Esophagus squamous epithelium (tissue), 5 donors: ENCODE measurements around the gene CCDC106. TPM values are rescaled to one million over a fixed set of nuclear protein-coding genes. Genes with fewer than 3 reads are reported as not detected.

ENCODE experiments used
- DNase-seq: peaks from one replicate; lab custom pipeline; 2025; lab: John Stamatoyannopoulos, UW
- H3K27ac ChIP-seq, 4 donors: fragments of 200-600 bp; sonication (generic); one replicate each; pipeline ENCODE4 v1.5.1; 2016 to 2019; ENCODE audit warnings: mild to moderate bottlenecking in 1 of 4
- H3K27me3 ChIP-seq, 4 donors: fragments of 200-600 bp; sonication (generic); 1 replicate in 3 of 4; 2 replicates in 1 of 4; pipeline versions ENCODE4 v1.5.1 to v1.6.0; 2017 to 2021; ENCODE audit warnings: antibody characterized with exemption in 1 of 4
- H3K36me3 ChIP-seq, 3 donors: fragments of 200-600 bp; sonication (generic); one replicate each; pipeline ENCODE4 v1.5.1; 2016 to 2019
- H3K4me1 ChIP-seq, 3 donors: fragments of 200-600 bp; sonication (generic); one replicate each; pipeline ENCODE4 v1.5.1; 2017 to 2019
- H3K4me3 ChIP-seq, 4 donors: fragments of 200-600 bp; sonication (generic); 1 replicate in 3 of 4; 2 replicates in 1 of 4; pipeline ENCODE4 v1.5.1; 2016 to 2019; ENCODE audit warnings: mild to moderate bottlenecking in 2 of 4, moderate library complexity in 1 of 4
- H3K9me3 ChIP-seq, 3 donors: fragments of 200-600 bp; sonication (generic); one replicate each; pipeline ENCODE4 v1.5.1; 2016 to 2019
- CTCF ChIP-seq, 6 experiments: fragments of 450-650 bp in 4 of 6; fragments of 200-600 bp in 2 of 6; sonication (generic) in 2 of 6; IDR thresholded peaks; one replicate each; pipeline ENCODE4 v1.5.1; 2016 to 2019; ENCODE audit warnings: antibody characterized with exemption in 6 of 6, mild to moderate bottlenecking in 4 of 6, moderate library complexity in 4 of 6
- POLR2A ChIP-seq, 4 donors: fragments of 450-650 bp; IDR thresholded peaks; one replicate each; pipeline ENCODE4 v1.6.1; 2017; ENCODE audit warnings: antibody characterized with exemption in 4 of 4, mild to moderate bottlenecking in 4 of 4, moderate library complexity in 3 of 4
- WGBS, 2 donors: methylation state at CpG; one replicate each; pipeline ENCODE4 v1.1.5; 2018; 5-methylcytosine and 5-hydroxymethylcytosine counted together
- intact Hi-C: fragments of 100-400 bp; cut with DNase I; formaldehyde crosslinking; loops from one replicate; pipeline ENCODE4 v1.15.0; 2022
- total RNA-seq, 4 donors: library from RNA; depleted of rRNA; stranded (reverse); fragments of >200 nt; gene quantifications; one replicate each; pipeline ENCODE4 v1.1.0, GENCODE V29; 2016
- donor health status: DM: yes; HTN: yes; CAD: no.

The CCDC106 gene
- total RNA-seq, 4 donors from 2014 or later: 2.4 to 7.2 (median 4.6) TPM

DNA sequence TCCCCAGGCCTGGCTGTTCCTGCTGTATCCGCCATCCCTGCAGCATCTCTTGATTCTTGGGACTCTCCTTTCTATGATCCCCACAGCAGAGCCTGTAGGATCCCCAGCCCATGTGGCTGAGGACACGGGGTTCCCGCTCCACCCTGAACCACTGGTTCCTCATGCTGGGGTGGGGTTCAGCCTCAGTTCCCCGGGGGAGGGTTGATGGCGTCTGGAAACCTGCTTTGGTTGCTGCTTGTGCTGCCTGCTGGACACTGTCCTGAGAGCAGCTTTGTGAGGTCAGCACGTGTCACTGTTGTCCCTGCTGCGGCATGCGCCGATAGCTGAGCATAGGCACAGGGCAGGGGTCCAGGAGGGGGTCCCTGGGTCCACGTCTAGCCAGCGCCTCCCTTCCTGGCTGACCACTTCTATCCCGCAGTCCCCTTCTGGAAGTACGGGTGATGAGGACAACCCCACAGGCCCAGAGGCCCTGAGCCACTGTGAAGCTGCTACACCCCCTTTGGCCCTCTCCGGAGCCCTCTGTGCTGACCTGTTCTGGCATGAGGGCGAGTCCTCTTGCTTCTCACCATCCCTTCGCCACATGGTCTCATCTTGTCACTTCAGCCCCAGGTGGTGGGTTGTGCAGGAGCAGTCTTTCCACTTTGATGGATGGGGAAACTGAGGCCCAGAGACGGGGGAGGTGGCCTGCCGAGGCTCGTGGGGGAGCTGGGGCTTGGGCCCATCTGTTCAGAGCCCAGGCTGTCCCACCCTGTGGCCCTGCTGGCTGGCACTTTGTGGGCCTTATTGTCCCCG, 32.5 kb downstream of the CCDC106 start:
- 83 to 95% methylated on average over 1 to 9 of the region's 20 CpGs for WGBS, 2 donors

GRCh38 chr19:55681131-55682092, 33.4 kb downstream of the CCDC106 start:
- no peak for DNase-seq
- 85 to 98% methylated on average over 4 to 6 of the region's 9 CpGs for WGBS, 2 donors
- Histone ChIP-seq H3K27ac (no peak overlapping the region), H3K4me1 (peaks cover 18 to 60% (median 25%) of the 10 kb centered on the region in 3 donors), H3K36me3 (peaks cover 31 to 89% (median 37%) of the 10 kb centered on the region in 3 donors), H3K27me3 (no peaks in the 10 kb centered on the region), H3K4me3 (no peak overlapping the region), H3K9me3 (no peaks in the 10 kb centered on the region)
- TF ChIP-seq POLR2A (IDR thresholded peaks at IDR 0.05) (no peak), CTCF (IDR thresholded peaks at IDR 0.05) (no peak)
- intact Hi-C loops: no loop called here

More for the DNA sequence above, 32.5 kb downstream of the CCDC106 start:
- Histone ChIP-seq H3K4me1 (peaks cover 27 to 65% (median 31%) of the 10 kb centered on the region in 3 donors), H3K36me3 (peaks cover 28 to 80% (median 32%) of the 10 kb centered on the region in 3 donors), H3K4me3 (no peak overlapping the region), H3K9me3 (no peaks in the 10 kb centered on the region), H3K27ac (no peak overlapping the region), H3K27me3 (no peaks in the 10 kb centered on the region)
- intact Hi-C loops: no loop called here
- no peak for DNase-seq
- no peak for TF ChIP-seq POLR2A (IDR thresholded peaks at IDR 0.05)
- no peak for TF ChIP-seq CTCF (IDR thresholded peaks at IDR 0.05)

DNA sequence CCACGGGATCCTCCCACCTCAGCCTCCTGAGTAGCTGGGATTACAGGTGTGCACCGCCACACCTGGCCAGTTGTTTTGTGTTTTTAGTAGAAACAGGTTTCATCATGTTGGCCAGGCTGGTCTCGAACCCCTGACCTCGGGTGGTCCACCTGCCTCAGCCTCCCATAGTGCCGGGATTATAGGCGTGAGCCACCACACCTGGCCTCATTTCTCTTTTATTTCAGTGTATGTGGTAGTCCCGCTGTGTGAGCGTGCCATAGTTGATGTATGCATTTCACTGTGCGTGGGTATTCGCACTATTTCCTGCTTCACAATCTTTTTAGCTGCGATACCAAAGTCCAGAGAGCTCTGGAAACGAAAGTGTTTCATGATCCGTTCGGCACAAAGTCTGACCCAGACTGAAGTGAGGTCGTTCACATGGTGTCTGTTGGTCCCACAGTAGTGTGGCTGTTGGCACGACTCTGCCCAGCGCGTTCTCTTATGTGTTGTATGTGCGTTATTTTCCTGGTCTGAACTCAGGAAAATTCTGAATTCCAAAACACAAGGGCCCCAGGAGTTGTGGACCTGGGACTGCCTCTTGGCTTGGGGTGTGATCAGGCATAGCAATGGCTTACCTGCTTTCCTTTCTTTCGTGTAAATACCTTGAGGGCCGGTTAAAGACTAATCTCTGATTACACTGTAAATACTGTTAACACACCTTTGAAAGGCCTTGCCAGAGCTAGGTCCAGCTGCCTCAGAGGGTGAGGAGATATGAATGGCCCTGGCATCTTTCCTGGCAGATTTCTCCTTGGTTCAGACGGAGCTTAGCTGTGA, 35.6 kb downstream of the CCDC106 start:
- intact Hi-C loops: no loop called here
- 76 to 83% methylated on average over 17 to 18 of the region's 22 CpGs for WGBS, 2 donors
- H3K4me1 ChIP-seq: peaks cover 3 to 54% (median 7%) of the 10 kb centered on the region in 3 donors

More for the DNA sequence above, 35.6 kb downstream of the CCDC106 start:
- Histone ChIP-seq H3K27ac (no peak overlapping the region), H3K4me3 (no peak overlapping the region), H3K36me3 (peaks cover 39 to 99% (median 44%) of the 10 kb centered on the region in 3 donors), H3K27me3 (no peaks in the 10 kb centered on the region), H3K9me3 (no peaks in the 10 kb centered on the region)
- no peak for DNase-seq
- TF ChIP-seq POLR2A (IDR thresholded peaks at IDR 0.05) (no peak), CTCF (IDR thresholded peaks at IDR 0.05) (no peak)
